ENCODE data around the gene LAMC2.

Gene LAMC2

GRCh38 chr1:183185941-183186490 lies at the start of gene LAMC2:
Gene LAMC2 (plus strand): TSS chr1:183186264. CDS start chr1:183186353, 89 bp downstream.
- H3K27me3 ChIP-seq (ENCODE audit: insufficient read depth, low read depth, severe bottlenecking): no peaks in the 10 kb centered on the region
- no peak within 1 kb of the TSS for H3K27ac ChIP-seq
- no peaks in the 10 kb centered on the region for H3K36me3 ChIP-seq
- H3K4me3 ChIP-seq (ENCODE audit: low read depth, low read length): no peak within 1 kb of the TSS
- no peaks in the 10 kb centered on the region for H3K9me3 ChIP-seq (ENCODE audit: severe bottlenecking)
- TF ChIP-seq CTCF (IDR thresholded peaks at IDR 0.05; ENCODE audit: low read depth, low read length): no peak
- DNase-seq: no peak

GRCh38 chr1:183137782-183138181 lies 48.3 kb upstream of the LAMC2 start:
- H3K36me3 ChIP-seq: no peaks in the 10 kb centered on the region
- H3K27me3 ChIP-seq (ENCODE audit: insufficient read depth, low read depth, severe bottlenecking): no peaks in the 10 kb centered on the region
- no peak overlapping the region for H3K4me3 ChIP-seq (ENCODE audit: low read depth, low read length)
- no peaks in the 10 kb centered on the region for H3K9me3 ChIP-seq (ENCODE audit: severe bottlenecking)
- no peak overlapping the region for H3K27ac ChIP-seq
- no peak for TF ChIP-seq CTCF (IDR thresholded peaks at IDR 0.05; ENCODE audit: low read depth, low read length)
- DNase-seq: no peak

- no peak for DNase-seq
- H3K36me3 ChIP-seq: no peaks in the 10 kb centered on the region
These were observed 47.8 kb upstream of the LAMC2 start for GRCh38 chr1:183138301-183138700.

GRCh38 chr1:183139281-183139942 lies 46.7 kb upstream of the LAMC2 start:
- no peaks in the 10 kb centered on the region for H3K27me3 ChIP-seq (ENCODE audit: insufficient read depth, low read depth, severe bottlenecking)
- H3K9me3 ChIP-seq (ENCODE audit: severe bottlenecking): no peaks in the 10 kb centered on the region
- no peak for TF ChIP-seq CTCF (IDR thresholded peaks at IDR 0.05; ENCODE audit: low read depth, low read length)
- DNase-seq: no peak
- H3K27ac ChIP-seq: no peak overlapping the region
- H3K36me3 ChIP-seq: no peaks in the 10 kb centered on the region
- H3K4me3 ChIP-seq (ENCODE audit: low read depth, low read length): no peak overlapping the region

More at GRCh38 chr1:183138301-183138700, 47.8 kb upstream of the LAMC2 start:
- Histone ChIP-seq H3K4me3 (ENCODE audit: low read depth, low read length) (no peak overlapping the region), H3K27me3 (ENCODE audit: insufficient read depth, low read depth, severe bottlenecking) (no peaks in the 10 kb centered on the region), H3K9me3 (ENCODE audit: severe bottlenecking) (no peaks in the 10 kb centered on the region), H3K27ac (no peak overlapping the region)
- TF ChIP-seq CTCF (IDR thresholded peaks at IDR 0.05; ENCODE audit: low read depth, low read length): no peak

GRCh38 chr1:183140633-183141032 lies 45.4 kb upstream of the LAMC2 start:
- no peaks in the 10 kb centered on the region for H3K27me3 ChIP-seq (ENCODE audit: insufficient read depth, low read depth, severe bottlenecking)
- DNase-seq: no peak
- no peaks in the 10 kb centered on the region for H3K36me3 ChIP-seq
- TF ChIP-seq CTCF (IDR thresholded peaks at IDR 0.05; ENCODE audit: low read depth, low read length): no peak
- no peaks in the 10 kb centered on the region for H3K9me3 ChIP-seq (ENCODE audit: severe bottlenecking)
- no peak overlapping the region for H3K27ac ChIP-seq
- no peak overlapping the region for H3K4me3 ChIP-seq (ENCODE audit: low read depth, low read length)

- TF ChIP-seq CTCF (IDR thresholded peaks at IDR 0.05; ENCODE audit: low read depth, low read length): no peak
These were observed 43.9 kb upstream of the LAMC2 start for GRCh38 chr1:183142171-183142570.

More at GRCh38 chr1:183142171-183142570, 43.9 kb upstream of the LAMC2 start:
- Histone ChIP-seq H3K27me3 (ENCODE audit: insufficient read depth, low read depth, severe bottlenecking) (no peaks in the 10 kb centered on the region), H3K4me3 (ENCODE audit: low read depth, low read length) (no peak overlapping the region), H3K9me3 (ENCODE audit: severe bottlenecking) (no peaks in the 10 kb centered on the region), H3K36me3 (no peaks in the 10 kb centered on the region), H3K27ac (no peak overlapping the region)
- no peak for DNase-seq

Data from WERI-Rb-1 (cell line).